GM03348 (cell line): ENCODE results near the gene QTRT2.

ENCODE experiments used
- DNase-seq: peaks from one replicate; pipeline ENCODE4 v3.0.0; 2012; ENCODE audit warnings: low spot score

The QTRT2 gene

GRCh38 chr3:114078126-114078525 lies 21.6 kb downstream of the QTRT2 start:
- peak; percentile 22 for DNase-seq

GRCh38 chr3:114079761-114080160 lies 23.2 kb downstream of the QTRT2 start:
- DNase-seq: no peak

- no peak for DNase-seq
These were observed 23.7 kb downstream of the QTRT2 start for GRCh38 chr3:114080201-114080600.

GRCh38 chr3:114081037-114081436 lies 24.5 kb downstream of the QTRT2 start:
- DNase-seq: peak; percentile 39

- no peak for DNase-seq
These were observed 26.6 kb downstream of the QTRT2 start for GRCh38 chr3:114083112-114083511.

- DNase-seq: no peak
These were observed 29.8 kb downstream of the QTRT2 start for GRCh38 chr3:114086356-114086755.

GRCh38 chr3:114089675-114090074 lies 33.1 kb downstream of the QTRT2 start:
- no peak for DNase-seq

GRCh38 chr3:114092151-114093015 lies 35.8 kb downstream of the QTRT2 start:
- peak; percentile 27 for DNase-seq

- peak; percentile 47 for DNase-seq
These were observed 36.5 kb downstream of the QTRT2 start for GRCh38 chr3:114093016-114093380.

- peak; percentile 79 for DNase-seq
These were observed 37.1 kb downstream of the QTRT2 start for GRCh38 chr3:114093596-114093995.

- DNase-seq: no peak
These were observed 39.3 kb downstream of the QTRT2 start for GRCh38 chr3:114095796-114096195.

GRCh38 chr3:114101101-114101500 lies 44.6 kb downstream of the QTRT2 start:
- DNase-seq: no peak

- no peak for DNase-seq
These were observed 46.6 kb downstream of the QTRT2 start for GRCh38 chr3:114103181-114103580.

GRCh38 chr3:114103858-114104257 lies 47.3 kb downstream of the QTRT2 start:
- no peak for DNase-seq

- no peak for DNase-seq
These were observed 47.9 kb downstream of the QTRT2 start for GRCh38 chr3:114104414-114104813.

GRCh38 chr3:114108137-114108536 lies 51.6 kb downstream of the QTRT2 start:
- no peak for DNase-seq

GRCh38 chr3:114110439-114110838 lies 53.9 kb downstream of the QTRT2 start:
- no peak for DNase-seq

- DNase-seq: no peak
These were observed 54.7 kb downstream of the QTRT2 start for GRCh38 chr3:114111060-114111770.

- DNase-seq: peak; percentile 20
These were observed 56.2 kb downstream of the QTRT2 start for GRCh38 chr3:114112696-114113095.

- DNase-seq: no peak
These were observed 58.2 kb downstream of the QTRT2 start for GRCh38 chr3:114114719-114115118.

- peak; percentile 43 for DNase-seq
These were observed 58.6 kb downstream of the QTRT2 start for GRCh38 chr3:114115143-114115542.

- DNase-seq: no peak
These were observed 63.2 kb downstream of the QTRT2 start for GRCh38 chr3:114119776-114120175.

- no peak for DNase-seq
These were observed 63.7 kb downstream of the QTRT2 start for GRCh38 chr3:114120211-114120610.
